Measurements from ENCODE around the gene ADIG.

ADIG gene

DNA sequence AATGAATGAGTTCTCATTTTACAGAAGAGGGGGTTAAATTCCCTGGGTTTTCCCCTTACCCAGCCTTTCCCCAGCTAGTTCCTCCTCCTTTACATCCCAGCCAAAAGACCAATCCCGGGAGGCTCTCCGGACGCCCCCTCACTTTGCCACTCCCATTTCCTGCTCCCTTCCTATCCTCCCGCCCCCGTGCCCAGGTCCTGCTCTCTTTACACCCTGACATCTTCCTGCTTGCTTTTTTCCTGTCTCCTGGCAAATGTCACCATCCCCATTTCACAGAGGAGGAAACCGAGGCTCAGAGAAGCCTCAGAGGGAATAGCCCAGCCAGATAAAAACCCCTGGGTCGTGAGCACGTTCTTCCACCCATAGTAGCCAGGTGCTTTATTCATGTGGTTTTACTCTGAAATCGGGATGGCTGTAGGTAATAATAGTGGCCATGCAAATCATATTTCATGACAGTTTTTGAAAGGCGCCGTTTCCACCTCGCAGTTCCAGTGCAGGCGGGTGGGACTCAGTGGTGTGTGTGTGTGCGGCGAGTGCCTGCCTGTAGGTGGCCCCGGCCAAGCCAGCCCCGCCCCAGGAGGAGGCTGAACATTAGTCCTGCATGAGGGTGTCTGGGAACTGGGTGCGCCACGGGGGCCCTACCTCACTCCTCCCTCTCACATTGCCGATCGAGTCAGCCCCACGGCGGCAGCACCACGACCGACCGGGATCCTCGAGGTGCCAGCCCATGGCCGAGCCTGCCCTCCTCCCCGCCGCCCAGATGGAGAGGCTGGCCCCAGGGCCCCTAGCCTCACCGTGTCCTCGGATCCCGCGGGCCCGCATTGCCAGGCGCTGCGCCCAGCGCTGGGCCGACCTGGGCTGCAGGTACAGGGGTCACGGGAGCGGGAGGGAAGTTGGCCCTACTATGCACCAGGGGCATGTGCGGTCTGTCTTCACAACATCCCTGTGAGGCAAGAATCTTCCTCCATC is 20.5 kb downstream of the ADIG start, which contains the start of gene ARHGAP40:
Gene ARHGAP40, plus strand, starts transcription at position 594 of the 969 bp plus-strand sequence.
- no peak for DNase-seq (ENCODE audit: low read depth in 2 of 2, low spot score in 1 of 2)

DNA sequence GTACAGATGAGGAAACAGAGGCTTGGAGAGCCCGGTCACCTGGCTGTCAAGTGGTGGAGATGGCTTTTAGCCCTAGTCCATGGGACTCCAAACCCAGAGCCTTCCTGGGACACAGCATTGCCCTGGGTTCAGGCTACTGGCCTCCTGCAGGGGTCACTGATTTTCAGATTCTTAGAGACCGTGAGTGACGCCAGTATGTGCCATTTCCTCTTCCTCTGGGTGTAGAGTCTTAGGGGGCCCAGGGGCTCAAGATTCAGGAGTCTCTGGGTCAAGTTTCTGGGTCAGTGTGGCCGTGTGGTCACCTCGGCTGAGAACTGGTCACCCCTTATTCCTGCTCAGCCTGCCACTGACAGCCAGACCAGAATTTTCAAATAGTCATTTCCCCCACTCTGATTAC is 21.2 kb downstream of the ADIG start:
- DNase-seq (ENCODE audit: low read depth in 2 of 2, low spot score in 1 of 2), result no peak

DNA sequence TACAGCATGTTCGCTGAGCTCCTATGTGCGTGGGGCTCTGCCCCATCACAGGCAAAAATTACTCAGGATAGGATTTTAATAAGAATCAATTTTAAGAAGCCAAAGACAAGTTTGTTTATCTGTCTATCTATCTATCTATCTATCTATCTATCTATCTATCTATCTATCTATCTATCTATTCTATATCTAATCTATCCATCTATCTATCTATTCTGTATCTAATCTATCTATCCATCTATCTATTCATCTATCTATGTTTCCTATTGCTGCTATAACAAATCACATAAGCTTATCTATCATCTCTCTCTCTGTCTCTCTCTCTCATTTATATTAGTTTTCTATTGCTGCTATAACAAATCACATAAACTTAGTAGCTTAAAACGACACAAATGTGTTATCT is 22.3 kb downstream of the ADIG start:
- no peak for DNase-seq (ENCODE audit: low read depth in 2 of 2, low spot score in 1 of 2)

DNA sequence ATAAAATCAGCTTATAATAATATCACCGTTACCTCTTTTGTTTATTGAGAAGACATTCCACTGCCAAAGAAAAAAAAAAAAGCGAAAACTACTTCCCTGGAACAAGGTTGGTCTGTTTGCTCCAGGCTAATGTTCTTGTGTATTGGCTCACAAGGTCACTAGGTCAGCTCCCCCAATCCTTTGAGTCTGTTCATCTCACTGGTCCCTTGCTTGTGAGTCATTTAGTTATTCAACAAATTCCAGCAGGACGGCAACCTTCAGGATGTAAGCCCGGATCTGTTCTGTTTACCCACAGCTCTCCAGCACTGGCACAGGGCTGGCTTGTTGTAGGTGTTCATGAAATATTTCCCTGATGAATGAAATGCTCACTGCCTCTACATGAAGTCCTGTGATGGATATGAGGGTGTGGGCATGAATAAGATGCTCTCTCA is 23.9 kb downstream of the ADIG start:
- no peak for DNase-seq (ENCODE audit: low read depth in 2 of 2, low spot score in 1 of 2)

DNA sequence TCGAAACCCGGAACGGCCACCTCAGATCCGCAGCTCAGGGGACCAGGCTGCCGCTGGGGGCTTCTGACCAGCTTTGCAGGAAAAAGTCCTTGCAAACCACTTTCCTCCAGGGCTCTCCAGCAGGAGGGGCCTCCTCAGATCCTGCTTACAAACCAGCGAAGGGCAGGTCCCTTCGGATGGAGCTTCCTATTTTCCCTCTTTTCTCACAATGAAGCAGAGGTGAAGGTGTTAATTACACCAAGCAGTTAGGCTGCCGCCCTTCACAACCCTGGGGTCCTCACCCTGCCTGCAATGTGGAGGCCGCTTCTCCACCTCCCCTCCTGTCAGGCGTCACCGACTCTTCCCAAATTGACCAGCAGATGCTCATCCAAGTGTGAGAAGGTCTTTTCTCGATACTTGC is 26.4 kb downstream of the ADIG start:
- DNase-seq (ENCODE audit: low read depth in 2 of 2, low spot score in 1 of 2), result no peak

DNA sequence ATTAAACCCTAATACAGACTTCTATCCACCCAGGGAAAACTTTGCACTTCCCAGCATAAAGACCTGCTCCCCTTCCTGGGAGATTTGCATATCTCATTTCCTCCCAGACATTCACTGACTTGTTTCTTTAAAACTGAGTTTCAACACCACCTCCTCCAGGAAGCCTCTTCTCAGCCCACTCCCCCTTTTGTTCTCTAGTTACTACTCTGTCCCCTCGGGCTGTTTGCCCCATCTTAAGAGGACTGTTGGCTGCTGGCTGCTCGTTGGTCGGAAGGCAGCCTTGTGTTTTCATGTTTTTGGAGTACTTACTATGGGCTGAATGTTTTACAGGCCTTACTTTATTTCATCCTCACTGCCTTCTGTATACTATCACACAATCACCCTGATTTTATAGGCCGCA is 27.2 kb downstream of the ADIG start:
- no peak for DNase-seq (ENCODE audit: low read depth in 2 of 2, low spot score in 1 of 2)

DNA sequence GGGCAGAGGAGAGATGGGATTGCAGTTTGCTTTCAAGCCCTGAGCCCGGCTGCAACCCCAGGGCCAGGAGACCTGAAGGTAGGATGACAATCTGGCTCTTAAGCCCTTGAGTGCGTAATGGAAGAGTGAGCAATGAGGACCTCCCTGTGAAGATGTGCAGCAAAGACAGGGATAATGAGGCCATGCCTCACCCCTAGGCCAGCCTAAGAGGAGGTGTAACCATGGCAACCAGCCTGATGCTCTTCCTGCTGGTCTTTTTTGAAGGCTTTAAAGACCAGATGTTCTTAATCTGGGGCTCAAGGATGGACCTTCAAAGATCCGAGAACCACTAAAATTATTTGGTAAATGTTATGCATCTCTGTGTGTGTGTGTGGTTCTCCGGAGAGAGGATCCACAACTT is 28.8 kb downstream of the ADIG start:
- no peak for DNase-seq (ENCODE audit: low read depth in 2 of 2, low spot score in 1 of 2)

DNA sequence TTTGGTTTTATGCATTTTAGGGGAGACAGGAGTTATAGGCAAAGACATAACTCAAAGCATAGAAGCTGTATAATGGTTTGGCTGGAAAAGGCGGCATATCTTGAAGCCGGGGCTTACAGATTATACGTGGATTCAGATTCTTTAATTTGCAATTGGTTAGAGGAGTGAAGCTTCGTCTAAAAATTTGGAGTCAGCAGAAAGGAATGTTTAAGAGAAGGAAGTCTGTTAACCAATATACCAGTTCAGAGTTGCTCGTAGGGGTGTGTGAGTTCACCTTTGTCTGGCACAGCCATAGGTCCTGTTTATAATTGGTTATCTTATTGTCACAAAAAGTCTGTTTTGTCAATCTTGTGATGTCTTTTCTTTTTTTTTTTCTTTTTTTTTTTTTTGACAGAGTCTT is 29.5 kb downstream of the ADIG start:
- no peak for DNase-seq (ENCODE audit: low read depth in 2 of 2, low spot score in 1 of 2)

DNA sequence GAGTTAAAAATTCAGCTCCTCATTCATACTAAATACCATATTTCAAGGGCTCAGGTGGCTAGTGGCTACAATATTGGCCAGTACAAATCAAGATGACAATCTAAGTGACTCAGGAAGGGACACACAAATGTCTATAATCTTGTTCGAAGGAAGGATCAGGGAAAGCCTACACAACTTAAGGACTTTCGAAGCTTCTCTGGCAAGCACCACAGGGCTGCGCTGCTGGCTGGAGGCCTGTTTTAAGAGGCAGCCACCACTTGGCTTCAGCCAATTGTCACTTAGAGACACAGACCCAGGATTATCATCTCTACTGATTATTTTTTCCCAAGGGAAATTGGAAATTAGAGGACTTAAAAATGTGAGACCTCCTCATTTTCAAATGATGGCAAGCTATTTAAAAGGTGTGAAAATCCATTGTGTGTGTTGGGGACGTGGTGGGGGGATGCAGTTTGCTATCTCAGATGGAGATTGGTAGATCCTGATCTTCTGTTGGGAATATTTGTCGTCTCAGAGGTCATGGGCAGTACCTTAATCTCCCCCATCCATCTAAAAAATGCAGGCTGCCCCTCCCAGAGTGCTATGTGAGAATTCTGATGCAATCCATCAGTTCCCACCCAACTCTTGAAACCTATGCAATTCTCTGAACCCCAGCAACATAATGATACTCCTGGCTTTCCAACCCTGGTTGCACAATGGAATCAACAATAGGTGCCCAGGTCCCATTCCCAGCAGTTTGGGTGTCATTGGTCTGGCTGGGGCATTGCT is 31.9 kb downstream of the ADIG start:
- no peak for DNase-seq (ENCODE audit: low read depth in 2 of 2, low spot score in 1 of 2)

DNA sequence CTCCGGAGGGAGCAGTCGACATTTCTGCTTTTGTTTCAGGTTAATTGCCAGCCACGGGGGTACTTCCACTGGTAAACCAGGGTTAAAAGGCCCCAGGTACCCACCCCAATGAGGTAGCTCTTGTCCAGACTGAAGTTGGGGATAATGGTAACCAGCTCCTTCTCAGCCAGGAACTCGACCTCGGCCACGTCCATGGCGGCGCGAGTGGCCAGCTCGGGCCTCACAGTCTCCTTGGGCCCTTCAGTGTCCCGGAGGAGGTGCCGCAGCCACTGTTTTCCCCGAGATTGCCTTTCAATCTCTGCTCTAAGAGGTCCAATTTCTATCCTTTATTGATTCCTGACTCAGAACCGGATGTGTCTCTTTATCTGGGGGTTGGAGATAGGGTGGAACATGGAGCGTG is 34.3 kb downstream of the ADIG start:
- no peak for DNase-seq (ENCODE audit: low read depth in 2 of 2, low spot score in 1 of 2)

DNA sequence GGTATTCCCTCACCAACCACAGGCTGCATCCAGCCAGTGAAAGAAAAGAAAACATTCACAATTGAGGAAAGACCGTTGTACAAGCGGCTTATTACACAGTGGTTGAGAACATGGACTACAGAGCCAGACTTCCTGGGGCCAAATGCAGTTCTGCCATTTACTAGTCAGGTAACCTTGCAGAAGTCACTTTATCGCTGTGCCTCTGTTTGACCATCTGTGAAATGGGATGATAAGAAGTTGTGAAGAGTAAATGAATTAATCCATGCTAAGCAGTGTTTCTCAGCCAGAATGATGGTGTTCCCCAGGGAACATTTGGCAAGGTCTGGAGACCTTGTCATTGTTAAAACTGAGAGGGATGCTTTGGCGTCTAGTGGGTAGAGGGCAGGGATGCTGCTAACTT is 35.5 kb downstream of the ADIG start:
- DNase-seq (ENCODE audit: low read depth in 2 of 2, low spot score in 1 of 2), result no peak

DNA sequence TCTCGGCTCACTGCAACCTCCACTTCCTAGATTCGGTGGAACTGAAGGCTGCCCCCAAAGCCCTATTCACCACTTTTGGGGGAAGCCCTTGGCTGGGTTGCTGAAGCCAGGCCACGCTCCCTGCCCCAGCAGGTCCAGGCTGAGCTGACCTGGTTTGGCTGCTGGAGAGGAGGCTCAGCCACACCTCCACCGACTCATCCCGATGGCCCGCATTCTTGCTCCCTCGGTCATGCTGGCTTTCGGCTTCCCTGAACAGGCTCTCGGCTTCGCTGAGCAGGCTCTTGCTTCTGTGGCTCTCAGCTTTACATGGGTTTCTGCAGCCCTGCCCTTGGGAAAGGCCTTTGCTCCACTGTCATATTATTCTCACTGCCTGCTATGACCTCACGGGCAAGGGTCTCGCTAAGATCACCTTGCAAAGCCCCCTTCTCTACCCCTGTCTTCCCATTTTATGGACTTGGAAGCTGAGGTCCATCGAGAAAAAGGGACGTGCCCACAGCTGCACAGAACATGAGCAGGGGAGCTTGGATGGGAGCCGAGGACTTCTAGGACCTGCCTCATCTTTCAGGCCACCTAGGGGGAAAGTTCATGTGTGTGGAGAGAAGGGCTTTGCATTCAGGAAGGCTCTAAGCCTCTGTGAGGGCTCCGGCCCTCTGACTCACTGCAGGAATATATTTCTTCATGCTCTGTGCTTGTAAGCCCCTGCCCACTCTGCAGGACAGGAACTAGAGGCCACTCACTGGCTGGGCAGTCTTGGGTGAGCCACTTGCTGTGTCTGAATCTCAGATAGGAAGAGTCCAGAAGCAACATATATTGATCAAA is 36.2 kb downstream of the ADIG start:
- no peak for DNase-seq (ENCODE audit: low read depth in 2 of 2, low spot score in 1 of 2)

DNA sequence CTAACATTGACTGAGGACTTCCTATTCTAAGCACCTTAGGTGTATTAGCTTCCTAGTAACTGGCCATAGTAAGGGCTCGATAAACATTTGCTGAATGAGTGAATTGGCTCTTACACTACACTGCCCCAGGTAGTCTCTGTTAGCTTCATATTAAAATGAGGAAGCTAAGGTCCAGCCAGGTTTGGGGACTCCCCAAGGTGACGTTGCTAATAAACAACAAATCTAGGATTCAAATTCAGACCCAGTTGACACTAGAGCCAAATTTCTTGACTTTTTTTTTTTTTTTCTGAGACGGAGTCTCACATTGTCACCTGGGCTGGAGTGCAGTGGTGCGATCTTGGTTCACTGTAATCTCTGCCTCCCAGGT is 36.8 kb downstream of the ADIG start:
- DNase-seq (ENCODE audit: low read depth in 2 of 2, low spot score in 1 of 2), result no peak

DNA sequence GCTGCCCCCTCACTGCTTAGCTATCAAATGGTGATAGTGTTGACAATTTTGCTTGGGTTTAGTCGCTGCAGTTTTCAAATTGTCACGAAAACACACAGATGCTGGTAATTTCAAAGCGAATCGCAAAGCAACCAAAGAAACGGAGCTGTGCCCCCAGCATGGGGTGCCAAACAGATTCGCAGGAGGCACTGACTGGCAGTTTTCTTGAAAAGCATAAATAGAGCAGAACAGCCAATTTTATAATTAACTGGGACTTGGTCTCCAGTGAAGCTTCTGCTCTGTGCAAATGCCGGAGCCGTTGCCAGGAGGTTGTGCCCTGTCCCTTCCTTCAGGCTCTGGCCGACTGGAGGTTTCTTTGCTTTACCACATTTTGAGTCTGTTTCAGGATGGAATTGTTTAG is 39.4 kb downstream of the ADIG start:
- DNase-seq (ENCODE audit: low read depth in 2 of 2, low spot score in 1 of 2), result no peak

DNA sequence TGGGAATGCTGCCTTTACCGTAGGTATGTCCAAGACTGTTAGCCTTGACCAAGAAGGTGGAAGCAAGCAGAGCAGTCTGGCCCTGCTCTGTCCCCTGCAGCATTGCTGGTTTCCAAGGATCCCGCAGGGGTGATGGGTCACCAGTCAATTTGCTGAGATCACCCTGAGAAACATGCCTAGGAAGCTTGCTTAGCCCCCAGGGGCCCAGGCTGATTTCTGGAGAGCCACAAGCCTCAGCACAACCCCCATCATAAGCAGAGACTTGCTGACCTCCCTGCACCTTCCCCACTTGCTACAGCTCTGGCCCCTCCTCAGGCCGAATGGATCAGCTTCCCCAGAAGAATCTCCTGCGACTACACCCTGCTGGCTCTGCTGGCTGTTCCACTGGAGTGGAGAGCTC is 42.1 kb downstream of the ADIG start:
- no peak for DNase-seq (ENCODE audit: low read depth in 2 of 2, low spot score in 1 of 2)

DNA sequence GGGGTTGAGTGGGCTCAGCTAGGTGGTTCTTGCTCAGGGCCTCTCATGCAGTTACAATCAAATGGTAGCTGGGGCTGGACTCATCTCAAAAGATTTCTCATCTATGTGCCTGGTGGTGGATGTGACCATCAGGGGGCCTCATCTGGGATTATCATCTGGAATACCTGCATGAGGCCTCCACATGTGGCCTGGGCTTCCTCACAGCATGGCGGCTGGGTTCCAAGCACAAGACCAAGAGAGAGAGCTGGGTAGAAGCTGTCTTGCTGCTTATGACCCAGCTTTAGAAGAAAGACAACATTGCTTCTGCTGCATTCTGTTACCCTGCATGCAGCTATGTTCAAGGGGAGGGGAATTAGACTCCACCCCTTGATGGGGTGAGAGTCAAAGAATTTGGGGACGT is 43.1 kb downstream of the ADIG start:
- no peak for DNase-seq (ENCODE audit: low read depth in 2 of 2, low spot score in 1 of 2)

DNA sequence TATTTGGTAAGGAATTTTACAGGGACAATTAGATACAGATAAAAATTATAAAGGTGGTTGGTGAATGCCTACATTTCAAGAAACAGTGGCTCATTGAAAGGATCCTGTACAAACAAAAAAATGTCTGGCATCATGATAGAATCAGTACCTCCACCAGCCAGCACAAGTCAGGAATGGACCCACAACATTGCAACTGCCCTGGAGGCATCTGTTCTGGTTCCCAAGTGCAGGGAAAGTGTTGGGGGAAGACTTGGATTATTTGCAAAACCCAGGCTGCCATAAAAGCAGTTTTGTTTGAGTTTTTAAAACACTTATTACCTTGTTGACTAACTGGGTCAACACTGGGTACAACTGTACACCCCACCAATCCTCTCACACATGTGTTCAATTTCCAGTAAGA is 44.9 kb downstream of the ADIG start:
- DNase-seq (ENCODE audit: low read depth in 2 of 2, low spot score in 1 of 2), result no peak

DNA sequence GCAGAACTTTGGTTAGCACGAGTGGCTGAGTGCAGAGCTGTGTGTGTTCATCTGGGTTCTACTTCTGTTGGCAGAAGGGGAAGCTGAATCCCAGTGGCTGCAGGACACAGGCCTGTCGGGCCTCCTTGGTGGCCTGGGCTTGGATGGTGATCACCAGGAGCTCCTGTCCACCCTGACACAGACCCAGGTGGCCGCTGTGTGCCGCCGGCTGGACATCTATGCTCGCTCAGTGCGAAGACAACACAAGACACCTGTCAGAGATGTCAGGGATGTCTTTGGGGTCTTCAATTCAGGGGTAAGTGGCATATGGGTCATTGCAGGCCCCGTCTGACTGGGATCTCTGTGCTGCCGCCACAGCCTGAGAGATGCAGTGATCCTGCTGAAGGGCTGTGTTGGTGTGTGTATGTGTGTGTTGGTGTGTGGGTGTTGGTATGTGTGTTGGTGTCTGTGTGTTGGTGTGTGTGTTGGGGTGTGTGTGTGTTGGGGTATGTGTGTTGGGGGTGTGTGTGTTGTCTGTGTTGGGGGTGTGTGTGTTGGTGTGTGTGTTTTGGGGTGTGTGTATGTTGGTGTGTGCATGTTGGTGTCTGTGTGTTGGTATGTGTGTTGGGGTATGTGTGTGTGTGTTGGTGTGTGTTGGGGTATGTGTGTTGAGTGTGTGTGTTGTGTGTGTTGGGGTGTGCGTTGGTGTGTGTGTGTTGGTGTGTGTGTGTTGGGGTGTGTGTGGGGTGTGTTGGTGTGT is 46.1 kb downstream of the ADIG start:
- no peak for DNase-seq (ENCODE audit: low read depth in 2 of 2, low spot score in 1 of 2)

DNA sequence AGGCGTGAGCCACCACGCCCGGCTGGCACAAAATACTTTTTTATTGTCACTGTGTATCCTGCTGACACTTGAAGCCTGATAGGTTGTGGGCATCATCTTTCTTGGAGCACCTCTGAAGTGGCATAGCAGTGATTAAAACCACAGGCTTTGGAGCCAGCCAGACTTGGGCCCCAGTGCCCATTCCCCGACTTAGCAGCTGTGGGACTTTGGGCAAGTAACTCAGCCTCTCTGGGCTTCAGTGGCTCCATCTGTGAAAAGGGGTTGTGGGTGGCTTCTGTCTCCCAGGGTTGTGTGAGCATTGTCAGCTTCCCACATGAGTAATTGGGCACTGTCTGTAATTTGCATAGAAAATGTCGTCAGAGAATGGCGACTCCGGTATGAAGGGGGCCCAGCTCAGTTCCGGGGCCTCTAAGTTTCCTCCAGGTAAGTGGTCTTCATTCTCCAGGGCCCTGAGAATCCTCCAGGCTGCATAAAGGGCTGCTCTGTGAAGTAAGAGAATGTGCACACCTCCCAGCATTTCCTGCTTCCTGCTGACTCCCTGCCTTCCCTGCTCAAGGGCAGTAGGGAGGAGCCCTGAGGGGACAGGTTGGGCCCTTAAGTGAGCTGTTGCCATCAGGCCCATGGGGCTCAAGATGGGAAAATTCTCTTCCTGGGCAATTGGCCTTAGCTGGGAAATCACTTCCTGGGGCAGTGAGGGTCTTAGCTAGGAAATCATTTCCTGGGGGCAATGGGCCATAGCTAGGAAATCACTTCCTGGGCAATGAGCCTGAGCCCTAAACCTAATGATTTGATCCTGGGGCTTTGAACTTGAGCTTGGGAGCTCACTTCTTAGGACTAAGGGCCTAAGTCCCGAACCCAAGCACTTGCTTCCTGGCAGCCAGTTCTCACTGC is 47.8 kb downstream of the ADIG start:
- no peak for DNase-seq (ENCODE audit: low read depth in 2 of 2, low spot score in 1 of 2)

DNA sequence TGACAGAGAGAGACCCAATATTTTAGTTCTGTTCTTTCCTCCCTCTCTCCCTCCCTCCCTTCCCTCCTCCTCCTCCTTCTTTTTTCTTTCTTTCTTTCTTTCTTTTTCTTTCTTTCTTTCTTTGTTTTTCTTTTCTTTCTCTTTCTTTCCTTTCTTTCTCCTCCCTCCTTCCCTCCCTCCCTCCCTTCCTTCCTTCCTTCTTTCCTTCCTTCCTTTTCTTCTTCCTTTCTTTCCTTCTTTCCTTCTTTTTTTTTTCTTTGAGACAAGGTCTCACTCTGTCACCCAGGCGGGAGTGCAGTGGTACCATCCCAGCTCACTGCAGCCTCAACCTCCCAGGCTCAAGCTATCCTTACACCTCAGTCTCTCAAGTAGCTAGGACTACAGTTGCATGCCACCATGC is 49.0 kb downstream of the ADIG start:
- no peak for DNase-seq (ENCODE audit: low read depth in 2 of 2, low spot score in 1 of 2)
